ENCODE results near the gene EARS2.
"Not testable (repeated sequence)": the region's sequence is repeated elsewhere in the genome, so short reads cannot be mapped to it uniquely, and the experiment has no call there.

EARS2 gene

DNA sequence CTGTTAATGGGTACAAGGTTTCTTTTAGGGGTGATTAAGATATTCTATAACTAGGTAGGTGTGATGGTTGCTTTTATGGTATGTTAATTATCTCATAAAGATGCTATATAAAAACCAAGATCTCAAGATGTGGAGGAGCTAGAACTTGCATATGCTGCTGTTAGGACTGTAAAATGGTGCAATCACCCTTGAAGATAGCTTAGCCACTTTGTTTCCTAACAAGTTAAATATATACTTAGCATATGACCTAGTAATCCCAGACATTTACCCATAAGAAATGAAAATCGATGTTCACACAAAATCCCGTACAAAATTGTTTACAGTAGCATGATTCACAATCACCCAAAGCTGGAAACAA lies 71.9 kb downstream of the EARS2 start:
- no peaks in the 10 kb centered on the region for H3K9me3 ChIP-seq (ENCODE audit: control insufficient read depth, low read length)
- no peaks in the 10 kb centered on the region for H3K4me1 ChIP-seq (ENCODE audit: control insufficient read depth, insufficient read depth, low read length)
- 91 to 97% methylated on average over 2 of the region's 2 CpGs for WGBS, 2 experiments
- H3K27ac ChIP-seq (ENCODE audit: insufficient read depth, low read depth, low read length, poor library complexity, severe bottlenecking) = no peak overlapping the region
- no peak overlapping the region for H3K4me3 ChIP-seq (ENCODE audit: insufficient read depth, low read depth, low read length)
- peaks cover 86% of the 10 kb centered on the region for H3K36me3 ChIP-seq (ENCODE audit: control insufficient read depth, insufficient read depth, low read length)
- H3K27me3 ChIP-seq (ENCODE audit: control insufficient read depth, insufficient read depth, low read length, poor library complexity, severe bottlenecking) = no peaks in the 10 kb centered on the region

DNA sequence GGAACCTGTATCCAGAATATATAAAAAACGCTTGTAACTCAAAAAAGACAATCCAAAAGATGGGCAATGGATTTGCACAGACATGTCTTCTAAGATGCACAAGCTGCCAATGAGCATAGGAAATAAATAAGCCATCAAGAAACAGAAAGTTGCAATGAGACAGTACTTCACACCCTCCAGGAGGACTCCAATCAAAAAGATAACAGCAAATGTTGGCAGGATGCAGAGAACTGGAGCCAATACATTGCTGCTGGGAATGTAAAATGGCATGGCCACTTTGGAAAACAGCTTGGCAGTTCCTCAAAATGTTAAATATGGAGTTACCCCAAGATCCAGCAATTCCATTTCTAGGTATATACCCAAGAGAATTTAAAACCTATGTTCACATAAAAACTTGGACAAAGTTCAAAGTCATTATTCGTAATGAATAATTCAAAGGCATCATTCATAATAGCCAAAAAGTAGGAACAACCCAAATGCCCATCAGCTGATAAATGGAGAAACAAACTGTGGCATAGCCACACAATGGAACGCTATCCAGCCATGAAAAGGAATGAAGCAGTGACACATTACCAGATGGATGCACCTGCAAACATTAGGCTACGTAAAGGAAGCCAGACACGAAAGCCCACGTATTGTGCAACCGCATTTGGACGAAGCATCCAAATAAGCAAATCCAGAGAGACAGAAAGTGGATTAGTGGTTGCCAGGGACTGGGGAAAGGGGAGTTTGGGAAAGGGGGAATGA lies 72.5 kb downstream of the EARS2 start:
- Histone ChIP-seq H3K27ac (ENCODE audit: insufficient read depth, low read depth, low read length, poor library complexity, severe bottlenecking) (no peak overlapping the region), H3K4me3 (ENCODE audit: insufficient read depth, low read depth, low read length) (no peak overlapping the region), H3K9me3 (ENCODE audit: control insufficient read depth, low read length) (no peaks in the 10 kb centered on the region), H3K27me3 (ENCODE audit: control insufficient read depth, insufficient read depth, low read length, poor library complexity, severe bottlenecking) (no peaks in the 10 kb centered on the region), H3K36me3 (ENCODE audit: control insufficient read depth, insufficient read depth, low read length) (peaks cover 83% of the 10 kb centered on the region), H3K4me1 (ENCODE audit: control insufficient read depth, insufficient read depth, low read length) (no peaks in the 10 kb centered on the region)
- WGBS, 2 experiments = 94 to 96% methylated on average over 8 of the region's 8 CpGs

DNA sequence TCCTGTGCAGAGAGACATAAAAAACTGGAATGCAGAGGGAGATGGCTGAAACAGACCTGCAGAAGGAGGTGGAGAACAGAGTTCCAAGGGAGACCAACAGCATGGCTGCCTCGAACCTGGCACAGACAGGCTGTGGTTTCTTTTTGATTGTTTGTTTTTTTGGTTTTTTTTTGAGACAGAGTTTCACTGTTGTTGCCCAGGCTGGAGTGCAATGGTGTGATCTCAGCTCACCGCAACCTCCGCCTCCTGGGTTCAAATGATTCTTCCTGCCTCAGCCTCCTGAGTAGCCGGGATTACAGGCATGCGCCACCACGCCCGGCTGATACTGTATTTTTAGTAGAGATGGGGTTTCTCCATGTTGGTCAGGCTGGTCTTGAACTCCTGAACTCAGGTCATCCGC lies 73.7 kb downstream of the EARS2 start:
- peaks cover 83% of the 10 kb centered on the region for H3K36me3 ChIP-seq (ENCODE audit: control insufficient read depth, insufficient read depth, low read length)
- not testable (repeated sequence) for H3K27me3 ChIP-seq (ENCODE audit: control insufficient read depth, insufficient read depth, low read length, poor library complexity, severe bottlenecking); H3K9me3 ChIP-seq (ENCODE audit: control insufficient read depth, low read length); H3K4me3 ChIP-seq (ENCODE audit: insufficient read depth, low read depth, low read length); H3K27ac ChIP-seq (ENCODE audit: insufficient read depth, low read depth, low read length, poor library complexity, severe bottlenecking); H3K4me1 ChIP-seq (ENCODE audit: control insufficient read depth, insufficient read depth, low read length)
- 96% methylated on average over 8 of the region's 8 CpGs for WGBS, 2 experiments

DNA sequence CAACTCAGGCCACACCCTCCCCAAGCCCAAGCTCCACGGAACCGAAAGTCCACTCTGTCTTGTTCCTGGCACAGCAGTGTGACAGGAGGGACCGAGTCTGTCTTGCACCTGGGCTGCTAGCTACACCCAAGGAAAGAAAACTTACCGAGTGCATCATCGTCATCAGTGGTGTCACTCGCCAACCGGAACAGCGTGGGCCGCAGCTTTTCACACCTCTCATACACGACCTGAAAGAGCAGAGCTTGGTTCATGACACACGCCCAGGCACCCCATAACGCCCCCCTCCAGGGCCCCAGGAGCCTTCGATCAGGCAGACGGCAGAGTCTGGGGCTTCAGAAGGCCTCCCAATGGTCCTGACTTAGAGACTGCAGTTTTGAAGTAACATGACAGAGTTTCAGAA lies 74.4 kb downstream of the EARS2 start:
- Histone ChIP-seq H3K4me1 (ENCODE audit: control insufficient read depth, insufficient read depth, low read length) (no peaks in the 10 kb centered on the region), H3K27me3 (ENCODE audit: control insufficient read depth, insufficient read depth, low read length, poor library complexity, severe bottlenecking) (no peaks in the 10 kb centered on the region), H3K36me3 (ENCODE audit: control insufficient read depth, insufficient read depth, low read length) (peaks cover 82% of the 10 kb centered on the region), H3K4me3 (ENCODE audit: insufficient read depth, low read depth, low read length) (no peak overlapping the region), H3K27ac (ENCODE audit: insufficient read depth, low read depth, low read length, poor library complexity, severe bottlenecking) (no peak overlapping the region), H3K9me3 (ENCODE audit: control insufficient read depth, low read length) (no peaks in the 10 kb centered on the region)
- WGBS, 2 experiments = 95% methylated on average over 14 of the region's 14 CpGs

DNA sequence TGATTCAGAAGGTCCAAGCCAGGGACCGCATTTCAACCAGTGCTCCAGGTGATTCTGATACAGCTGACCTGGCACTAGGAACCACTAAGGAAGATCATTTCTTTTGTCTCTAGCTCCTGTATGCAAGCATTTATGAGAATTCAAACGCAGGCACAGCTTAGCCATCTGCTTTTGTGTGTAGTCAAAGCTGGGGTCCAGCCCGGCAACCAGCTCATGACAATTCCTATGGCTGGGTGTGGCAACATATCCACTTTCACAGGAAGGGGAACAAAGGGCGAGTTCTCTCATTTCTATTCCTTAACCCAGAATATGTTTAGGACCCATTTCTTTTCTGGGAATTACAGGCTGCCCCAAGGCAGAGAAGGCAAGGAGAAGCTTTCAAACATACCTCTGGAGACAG lies 76.9 kb downstream of the EARS2 start:
- no peak overlapping the region for H3K27ac ChIP-seq (ENCODE audit: insufficient read depth, low read depth, low read length, poor library complexity, severe bottlenecking)
- no peaks in the 10 kb centered on the region for H3K27me3 ChIP-seq (ENCODE audit: control insufficient read depth, insufficient read depth, low read length, poor library complexity, severe bottlenecking)
- WGBS, 2 experiments = 92 to 96% methylated on average over 4 of the region's 4 CpGs
- no peak overlapping the region for H3K4me3 ChIP-seq (ENCODE audit: insufficient read depth, low read depth, low read length)
- H3K9me3 ChIP-seq (ENCODE audit: control insufficient read depth, low read length) = no peaks in the 10 kb centered on the region
- H3K4me1 ChIP-seq (ENCODE audit: control insufficient read depth, insufficient read depth, low read length) = no peaks in the 10 kb centered on the region
- H3K36me3 ChIP-seq (ENCODE audit: control insufficient read depth, insufficient read depth, low read length) = peaks cover 79% of the 10 kb centered on the region

DNA sequence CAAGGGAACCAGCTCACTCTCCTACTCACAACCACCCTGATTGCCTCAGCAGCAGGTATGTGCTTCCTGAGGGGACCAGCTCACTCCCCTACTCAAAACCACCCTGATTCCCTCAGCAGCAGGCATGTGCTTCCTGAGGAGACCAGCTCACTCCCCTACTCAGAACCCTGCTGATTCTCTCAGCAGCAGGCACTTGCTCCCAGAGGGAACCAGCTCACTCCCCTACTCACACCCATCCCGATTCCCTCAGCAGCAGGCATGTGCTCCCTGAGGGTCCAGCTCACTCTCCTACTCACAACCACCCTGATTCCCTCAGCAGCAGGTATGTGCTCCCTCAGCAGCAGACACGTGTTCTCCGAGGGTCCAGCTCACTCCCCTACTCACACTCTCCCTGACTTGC lies 78.0 kb downstream of the EARS2 start:
- H3K27me3 ChIP-seq (ENCODE audit: control insufficient read depth, insufficient read depth, low read length, poor library complexity, severe bottlenecking) = no peaks in the 10 kb centered on the region
- WGBS, 2 experiments = 91 to 93% methylated on average over 3 of the region's 3 CpGs
- no peaks in the 10 kb centered on the region for H3K9me3 ChIP-seq (ENCODE audit: control insufficient read depth, low read length)
- H3K27ac ChIP-seq (ENCODE audit: insufficient read depth, low read depth, low read length, poor library complexity, severe bottlenecking) = no peak overlapping the region
- H3K36me3 ChIP-seq (ENCODE audit: control insufficient read depth, insufficient read depth, low read length) = peaks cover 79% of the 10 kb centered on the region
- H3K4me3 ChIP-seq (ENCODE audit: insufficient read depth, low read depth, low read length) = no peak overlapping the region
- no peaks in the 10 kb centered on the region for H3K4me1 ChIP-seq (ENCODE audit: control insufficient read depth, insufficient read depth, low read length)

DNA sequence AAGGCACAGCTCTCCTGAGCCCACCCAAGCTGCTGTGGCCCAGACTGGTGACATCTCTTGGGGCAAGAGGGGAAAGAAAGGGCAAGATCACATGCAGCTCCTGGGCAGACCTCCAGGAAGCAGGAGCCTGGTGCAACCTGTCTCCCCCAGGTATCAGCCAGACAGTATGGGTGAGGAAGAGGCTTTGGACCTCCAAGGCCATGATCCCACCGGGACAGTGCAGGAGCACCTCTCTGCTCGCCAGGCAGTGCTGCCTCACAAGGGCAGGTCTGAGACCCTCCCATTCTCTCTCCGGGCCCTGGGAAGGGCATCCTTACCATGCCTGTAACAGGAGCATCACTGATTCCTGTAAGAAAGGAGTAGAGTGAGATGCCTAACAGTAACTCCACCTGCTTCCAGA lies 78.6 kb downstream of the EARS2 start:
- Histone ChIP-seq H3K4me3 (ENCODE audit: insufficient read depth, low read depth, low read length) (no peak overlapping the region), H3K36me3 (ENCODE audit: control insufficient read depth, insufficient read depth, low read length) (peaks cover 77% of the 10 kb centered on the region), H3K27me3 (ENCODE audit: control insufficient read depth, insufficient read depth, low read length, poor library complexity, severe bottlenecking) (no peaks in the 10 kb centered on the region), H3K9me3 (ENCODE audit: control insufficient read depth, low read length) (no peaks in the 10 kb centered on the region), H3K27ac (ENCODE audit: insufficient read depth, low read depth, low read length, poor library complexity, severe bottlenecking) (no peak overlapping the region), H3K4me1 (ENCODE audit: control insufficient read depth, insufficient read depth, low read length) (no peaks in the 10 kb centered on the region)
- WGBS, 2 experiments = 95 to 99% methylated on average over 3 of the region's 3 CpGs

DNA sequence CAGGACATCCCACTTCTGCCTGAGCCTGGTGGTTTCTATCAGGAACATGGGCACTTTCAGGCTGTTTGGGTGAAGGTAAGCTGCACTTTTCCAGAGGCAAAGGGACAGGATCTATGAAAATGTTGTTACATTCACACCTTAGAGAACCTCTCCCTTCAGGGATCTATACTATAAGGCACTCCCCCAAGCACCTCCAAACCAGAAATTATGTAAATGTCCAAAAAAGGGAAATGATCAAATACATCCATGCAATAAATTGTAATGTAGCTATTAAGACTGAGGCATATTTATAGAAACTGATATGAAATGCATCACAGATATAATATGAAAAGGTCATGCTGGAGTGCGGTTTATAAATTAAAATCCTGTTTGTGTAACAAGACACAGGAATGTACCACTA lies 80.9 kb downstream of the EARS2 start:
- WGBS, 2 experiments = 75 to 100% methylated on average over 1 of the region's 1 CpG

More for the DNA sequence above, 80.9 kb downstream of the EARS2 start:
- Histone ChIP-seq H3K9me3 (ENCODE audit: control insufficient read depth, low read length) (no peaks in the 10 kb centered on the region), H3K27me3 (ENCODE audit: control insufficient read depth, insufficient read depth, low read length, poor library complexity, severe bottlenecking) (no peaks in the 10 kb centered on the region), H3K4me1 (ENCODE audit: control insufficient read depth, insufficient read depth, low read length) (no peaks in the 10 kb centered on the region), H3K4me3 (ENCODE audit: insufficient read depth, low read depth, low read length) (no peak overlapping the region), H3K36me3 (ENCODE audit: control insufficient read depth, insufficient read depth, low read length) (peaks cover 59% of the 10 kb centered on the region), H3K27ac (ENCODE audit: insufficient read depth, low read depth, low read length, poor library complexity, severe bottlenecking) (no peak overlapping the region)

Data from ectodermal cell (in vitro differentiated cells).